Ishikawa (cell line): ENCODE data around the gene CCSER2.

ENCODE experiments used
- TCF12 ChIP-seq: IDR thresholded peaks from 2 replicates; pipeline ENCODE4 v1.6.1; 2012; ENCODE audit warnings: low read depth
- TF ChIP-seq, protein P1 (sequence below): IDR thresholded peaks from 2 replicates; pipeline ENCODE4 v1.6.1; 2012; ENCODE audit warnings: low read depth, mild to moderate bottlenecking

DNA sequence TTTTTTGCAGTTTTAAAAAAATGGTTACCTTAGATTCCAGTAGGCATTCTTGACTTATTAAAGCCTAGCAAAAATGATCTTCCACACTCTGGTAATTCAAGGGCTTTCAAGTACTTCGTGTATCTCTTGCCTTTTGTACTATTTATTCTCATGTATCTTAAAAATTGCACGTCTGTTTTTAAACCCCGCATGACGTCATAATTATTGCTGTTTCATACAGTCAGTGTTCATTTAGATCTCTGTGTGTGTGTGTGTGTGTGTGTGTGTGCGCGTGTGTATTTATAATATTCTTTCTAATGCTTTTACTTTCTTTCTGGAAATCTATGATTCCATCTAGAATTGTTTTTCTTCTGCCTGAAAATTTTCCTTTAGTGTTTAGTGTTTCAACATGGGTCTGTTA, 234.2 kb downstream of the CCSER2 start:
- no peak for TF ChIP-seq TCF12
- TF ChIP-seq, protein P1, sequence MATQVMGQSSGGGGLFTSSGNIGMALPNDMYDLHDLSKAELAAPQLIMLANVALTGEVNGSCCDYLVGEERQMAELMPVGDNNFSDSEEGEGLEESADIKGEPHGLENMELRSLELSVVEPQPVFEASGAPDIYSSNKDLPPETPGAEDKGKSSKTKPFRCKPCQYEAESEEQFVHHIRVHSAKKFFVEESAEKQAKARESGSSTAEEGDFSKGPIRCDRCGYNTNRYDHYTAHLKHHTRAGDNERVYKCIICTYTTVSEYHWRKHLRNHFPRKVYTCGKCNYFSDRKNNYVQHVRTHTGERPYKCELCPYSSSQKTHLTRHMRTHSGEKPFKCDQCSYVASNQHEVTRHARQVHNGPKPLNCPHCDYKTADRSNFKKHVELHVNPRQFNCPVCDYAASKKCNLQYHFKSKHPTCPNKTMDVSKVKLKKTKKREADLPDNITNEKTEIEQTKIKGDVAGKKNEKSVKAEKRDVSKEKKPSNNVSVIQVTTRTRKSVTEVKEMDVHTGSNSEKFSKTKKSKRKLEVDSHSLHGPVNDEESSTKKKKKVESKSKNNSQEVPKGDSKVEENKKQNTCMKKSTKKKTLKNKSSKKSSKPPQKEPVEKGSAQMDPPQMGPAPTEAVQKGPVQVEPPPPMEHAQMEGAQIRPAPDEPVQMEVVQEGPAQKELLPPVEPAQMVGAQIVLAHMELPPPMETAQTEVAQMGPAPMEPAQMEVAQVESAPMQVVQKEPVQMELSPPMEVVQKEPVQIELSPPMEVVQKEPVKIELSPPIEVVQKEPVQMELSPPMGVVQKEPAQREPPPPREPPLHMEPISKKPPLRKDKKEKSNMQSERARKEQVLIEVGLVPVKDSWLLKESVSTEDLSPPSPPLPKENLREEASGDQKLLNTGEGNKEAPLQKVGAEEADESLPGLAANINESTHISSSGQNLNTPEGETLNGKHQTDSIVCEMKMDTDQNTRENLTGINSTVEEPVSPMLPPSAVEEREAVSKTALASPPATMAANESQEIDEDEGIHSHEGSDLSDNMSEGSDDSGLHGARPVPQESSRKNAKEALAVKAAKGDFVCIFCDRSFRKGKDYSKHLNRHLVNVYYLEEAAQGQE = no peak
